HG03439 (cell line): ENCODE data around the gene IGSF21.
"Not testable (repeated sequence)": the region's sequence is repeated elsewhere in the genome, so short reads cannot be mapped to it uniquely, and the experiment has no call there.

ENCODE experiments used
- ATAC-seq: cut with Tn5 transposase; IDR thresholded peaks from one replicate; pipeline ENCODE4 v1.9.1; 2021; ENCODE audit warnings: mild to moderate bottlenecking, moderate library complexity; ENCODE audit not compliant: unreplicated experiment

The IGSF21 gene

GRCh38 chr1:18144062-18144461 is 36.5 kb downstream of the IGSF21 start:
- no peak for ATAC-seq

- no peak for ATAC-seq
Measured at GRCh38 chr1:18144916-18145647, 37.5 kb downstream of the IGSF21 start.

DNA sequence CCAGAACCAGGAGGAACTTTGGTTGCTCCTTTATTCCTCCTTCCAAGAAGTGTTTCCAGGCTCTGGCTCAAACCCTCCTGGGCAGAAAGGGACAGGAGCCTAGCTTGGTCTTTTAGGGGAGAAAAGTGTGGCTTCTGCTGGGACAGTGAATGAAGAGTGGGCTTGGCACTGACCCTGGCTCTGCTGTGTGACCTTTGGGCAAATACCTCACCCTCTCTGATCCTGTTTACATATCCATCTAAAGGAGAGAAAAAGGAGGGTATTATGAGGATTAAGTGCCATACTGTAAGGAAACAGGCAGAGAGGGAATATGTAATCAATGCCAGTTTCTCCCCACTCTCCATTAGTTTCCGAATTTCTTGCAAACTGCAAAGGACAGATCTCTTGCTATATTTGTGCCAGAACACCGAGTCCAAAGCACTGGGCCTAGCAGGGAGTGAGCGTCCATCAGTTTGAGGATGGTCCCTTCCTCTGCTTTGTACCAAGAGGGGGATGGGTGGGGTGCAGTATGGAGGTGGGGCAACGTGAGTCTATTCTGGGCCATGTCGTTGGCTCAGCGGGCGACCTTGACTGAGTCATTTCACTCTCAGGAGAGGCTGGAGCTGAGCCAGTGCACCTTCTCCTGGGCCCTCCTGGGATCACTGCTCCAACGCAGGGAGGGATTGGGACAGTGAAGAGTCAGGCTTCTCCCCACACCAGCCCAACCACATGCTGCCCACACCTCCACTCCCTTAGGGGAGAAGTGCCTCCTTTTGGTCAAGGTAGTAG is 38.4 kb downstream of the IGSF21 start:
- ATAC-seq, result no peak

- no peak for ATAC-seq
Measured at GRCh38 chr1:18146886-18147285, 39.3 kb downstream of the IGSF21 start.

DNA sequence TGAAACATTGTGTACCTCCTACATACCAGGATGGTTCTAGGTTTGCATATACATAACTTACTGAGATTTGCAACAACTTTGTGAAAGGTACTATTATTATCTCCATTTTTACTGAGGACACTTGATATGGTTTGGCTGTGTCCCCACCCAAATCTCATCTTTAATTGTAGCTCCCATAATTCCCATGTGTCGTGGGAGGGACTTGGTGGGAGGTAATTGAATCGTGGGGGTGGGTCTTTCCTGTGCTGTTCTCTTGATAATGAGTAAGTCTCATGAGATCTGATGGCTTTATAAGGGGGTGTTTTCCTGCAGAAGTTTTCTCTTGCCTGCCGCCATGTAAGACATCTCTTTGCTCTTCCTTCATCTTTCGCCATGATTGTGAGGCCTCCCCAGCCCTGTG is 40.1 kb downstream of the IGSF21 start:
- ATAC-seq, result no peak

- no peak for ATAC-seq
Measured at GRCh38 chr1:18148461-18148860, 40.9 kb downstream of the IGSF21 start.

GRCh38 chr1:18149027-18149641 is 41.5 kb downstream of the IGSF21 start:
- no peak for ATAC-seq

DNA sequence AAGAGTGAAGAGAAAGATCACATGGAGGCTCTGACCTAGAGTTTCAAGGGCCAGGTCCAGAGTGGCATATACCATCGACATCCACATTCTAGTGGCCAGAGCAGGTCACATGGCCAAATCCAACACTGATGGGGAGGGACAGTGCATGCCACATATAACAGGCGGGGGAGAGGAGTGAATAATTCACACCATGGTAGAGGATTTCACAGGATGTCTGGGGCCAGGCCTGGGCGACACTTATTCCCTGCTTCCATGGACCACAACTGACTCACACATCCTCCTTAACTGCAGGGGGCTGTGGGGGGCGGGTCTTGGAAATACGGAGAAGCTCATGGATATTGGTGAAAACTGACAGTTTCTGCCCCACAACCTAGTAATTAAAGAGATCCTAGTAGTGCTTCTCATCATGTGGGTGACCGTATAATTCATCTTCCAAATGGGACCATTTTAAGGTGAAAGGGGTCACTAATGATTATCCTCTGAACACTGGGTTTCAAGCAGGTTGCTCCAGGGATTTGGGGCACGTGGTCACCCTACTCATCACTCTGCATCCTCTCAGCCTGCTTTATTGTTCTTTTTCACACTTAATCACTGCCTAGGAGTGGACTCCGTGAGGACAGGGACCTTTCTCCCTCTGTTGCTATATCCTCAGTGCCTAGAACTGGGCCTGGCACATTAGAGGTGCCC is 44.0 kb downstream of the IGSF21 start:
- ATAC-seq, result no peak

- ATAC-seq, result no peak
Measured at GRCh38 chr1:18154430-18155194, 47.0 kb downstream of the IGSF21 start.

DNA sequence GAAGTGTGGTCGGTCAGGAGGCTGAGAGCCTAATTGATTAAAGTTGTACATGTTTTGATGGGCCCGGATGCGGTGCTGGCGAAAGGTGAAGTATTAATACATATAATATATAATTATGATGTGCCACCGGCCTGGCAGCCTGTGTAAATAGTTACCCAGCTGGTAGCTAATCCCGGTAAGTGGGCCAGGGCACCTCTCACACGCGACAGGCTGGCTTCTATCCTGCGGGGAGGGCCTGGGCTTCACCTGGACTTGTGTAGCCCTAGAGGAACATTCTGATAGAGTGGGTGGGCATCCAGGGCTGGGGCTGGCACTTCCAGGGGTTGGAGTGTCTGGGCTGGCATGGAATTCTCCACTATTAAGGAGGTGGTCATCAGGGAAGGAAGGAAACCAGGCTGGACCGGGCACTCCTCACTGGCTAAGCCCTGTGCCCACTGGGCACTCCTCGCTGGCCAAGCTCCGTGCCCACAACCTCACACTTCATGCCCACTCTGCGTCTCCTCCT is 48.3 kb downstream of the IGSF21 start:
- ATAC-seq, result no peak

DNA sequence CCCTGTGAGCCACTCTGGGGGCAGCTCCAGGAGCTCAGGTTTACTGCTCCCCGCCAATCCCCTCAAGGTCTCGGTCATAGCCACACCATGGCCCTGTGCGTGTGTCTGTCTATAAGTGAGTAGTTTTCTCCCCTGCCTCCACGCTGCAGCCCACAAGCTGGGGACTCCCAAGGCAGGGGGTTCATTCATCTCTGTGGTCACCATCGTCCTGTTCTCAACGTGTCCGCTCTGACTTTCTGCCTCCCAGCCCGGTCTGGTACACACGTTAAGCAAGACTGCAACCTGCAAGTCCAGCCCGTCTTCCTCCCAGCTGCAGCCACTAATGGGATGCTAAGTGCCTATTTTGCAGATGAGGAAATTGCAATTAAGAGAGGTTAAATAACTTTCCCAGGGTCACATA is 49.8 kb downstream of the IGSF21 start:
- ATAC-seq, result no peak

GRCh38 chr1:18157968-18158367 is 50.4 kb downstream of the IGSF21 start:
- no peak for ATAC-seq

DNA sequence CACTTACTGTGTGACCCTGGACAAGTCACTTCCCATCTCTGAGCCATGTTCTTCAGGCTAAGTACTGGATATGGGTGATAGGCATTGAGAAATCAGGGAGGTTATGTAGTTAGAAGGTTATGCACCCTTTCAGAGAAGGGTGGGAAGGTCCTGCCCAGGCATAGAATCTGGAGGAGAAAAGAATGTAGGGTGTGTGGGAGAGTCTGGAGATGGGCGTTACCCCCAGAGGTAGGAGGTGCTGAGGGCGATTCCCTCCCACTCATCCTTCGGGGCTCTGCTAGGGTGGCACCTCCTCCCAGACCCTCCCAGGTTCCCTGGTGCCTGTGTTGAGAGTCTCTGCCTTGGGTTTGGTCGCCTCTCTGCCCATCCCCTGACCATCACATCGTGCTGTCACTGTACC is 51.1 kb downstream of the IGSF21 start:
- no peak for ATAC-seq

GRCh38 chr1:18160290-18160942 is 52.8 kb downstream of the IGSF21 start:
- ATAC-seq, result no peak

GRCh38 chr1:18161690-18162089 is 54.1 kb downstream of the IGSF21 start:
- no peak for ATAC-seq

DNA sequence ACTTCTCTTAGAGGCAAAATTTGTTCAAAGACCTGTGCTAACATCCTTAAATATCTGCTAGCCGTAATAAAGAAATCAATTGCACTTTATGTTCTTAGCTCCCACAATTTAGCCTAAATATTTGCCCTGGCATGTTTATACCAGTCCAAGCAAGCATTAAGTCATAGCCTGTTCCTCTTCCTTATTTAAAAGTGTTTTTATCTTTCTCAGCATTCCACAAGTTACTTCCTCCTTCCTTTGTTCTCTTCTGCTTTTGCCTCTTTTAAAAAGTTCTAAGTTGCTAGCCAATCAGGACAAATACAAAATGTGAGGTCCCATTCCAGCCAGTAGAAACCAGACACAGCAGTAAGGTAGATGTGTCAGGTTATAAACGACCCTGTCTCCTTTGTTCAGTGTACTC is 58.0 kb downstream of the IGSF21 start:
- not testable (repeated sequence) for ATAC-seq

GRCh38 chr1:18166341-18166740 is 58.7 kb downstream of the IGSF21 start:
- no peak for ATAC-seq

- no peak for ATAC-seq
Measured at GRCh38 chr1:18166929-18167328, 59.3 kb downstream of the IGSF21 start.

DNA sequence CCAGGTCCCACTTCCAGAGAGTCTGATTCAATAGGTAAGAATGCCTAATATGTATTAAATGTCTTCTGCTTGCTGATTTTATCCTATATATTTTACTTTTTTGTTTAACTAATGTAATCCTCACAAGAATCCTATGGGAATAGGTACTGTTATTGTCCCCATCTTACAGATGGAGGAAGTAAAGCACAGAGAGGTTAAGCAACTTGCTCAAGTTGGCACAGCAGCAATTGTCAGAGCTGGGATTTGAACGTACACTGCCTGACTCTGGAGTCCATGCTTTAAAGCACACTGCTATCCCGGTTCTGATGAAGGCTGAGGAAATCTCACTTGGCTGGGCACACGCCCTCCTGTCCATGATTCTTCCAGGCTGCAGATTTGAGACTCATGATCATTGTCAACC is 62.8 kb downstream of the IGSF21 start:
- ATAC-seq, result no peak

- ATAC-seq, result no peak
Measured at GRCh38 chr1:18174037-18174436, 66.4 kb downstream of the IGSF21 start.
